Osteoblast (primary cell): ENCODE measurements around the gene SYT15. TPM values are rescaled to one million over a fixed set of nuclear protein-coding genes. Genes with fewer than 3 reads are reported as not detected.

Experiments
- DNase-seq: peaks from one replicate; pipeline ENCODE4 v3.0.0; 2011; ENCODE audit warnings: low spot score, mixed read lengths; ENCODE audit not compliant: insufficient read length; ENCODE audit errors: missing footprints
- H2AFZ ChIP-seq: 2 replicates; pipeline ENCODE4 v1.6.0; 2011; ENCODE audit warnings: mild to moderate bottlenecking, low read length
- H3K27ac ChIP-seq: 2 replicates; pipeline ENCODE4 v1.5.1; 2011; ENCODE audit warnings: mild to moderate bottlenecking, low read depth, low read length, moderate library complexity
- H3K27me3 ChIP-seq: 2 replicates; pipeline ENCODE4 v1.6.0; 2012; ENCODE audit warnings: mild to moderate bottlenecking, control low read depth, inconsistent platforms, low read length, moderate library complexity; ENCODE audit not compliant: insufficient read depth
- H3K36me3 ChIP-seq: 2 replicates; pipeline ENCODE4 v1.5.1; 2011; ENCODE audit warnings: mild to moderate bottlenecking, low read length, control low read depth, moderate library complexity; ENCODE audit not compliant: insufficient read depth
- H3K4me1 ChIP-seq: 2 replicates; pipeline ENCODE4 v1.5.1; 2011; ENCODE audit warnings: mild to moderate bottlenecking, low read length, control low read depth, moderate library complexity; ENCODE audit not compliant: insufficient read depth
- H3K4me2 ChIP-seq: 2 replicates; pipeline ENCODE4 v1.6.0; 2011; ENCODE audit warnings: mild to moderate bottlenecking, low read length; ENCODE audit not compliant: insufficient read depth
- H3K4me3 ChIP-seq: fragments of 200-600 bp; sonication (generic); 3 replicates; pipeline ENCODE4 v1.5.1; 2012; ENCODE audit warnings: mild to moderate bottlenecking, low read length, inconsistent platforms; ENCODE audit not compliant: insufficient read depth
- H3K79me2 ChIP-seq: 2 replicates; pipeline ENCODE4 v1.6.0; 2012; ENCODE audit warnings: mild to moderate bottlenecking, low read length, control low read depth, inconsistent platforms; ENCODE audit not compliant: insufficient read depth
- H3K9me3 ChIP-seq: 2 replicates; pipeline ENCODE4 v1.5.1; 2011; ENCODE audit warnings: low read depth, low read length, control low read depth
- H4K20me1 ChIP-seq: 2 replicates; pipeline ENCODE4 v1.6.0; 2012; ENCODE audit warnings: mild to moderate bottlenecking, low read length, control low read depth; ENCODE audit not compliant: insufficient read depth
- CTCF ChIP-seq: IDR thresholded peaks from 2 replicates; pipeline ENCODE4 v1.5.1; 2011; ENCODE audit warnings: mild to moderate bottlenecking, low read depth, low read length, moderate library complexity; ENCODE audit errors: extremely low read depth
- total RNA-seq: library from RNA; depleted of rRNA; stranded (reverse); fragments of >200 nt; gene quantifications from 2 replicates; pipeline ENCODE4 v1.2.3, GENCODE V29; 2012

The SYT15 gene
- total RNA-seq, 1 donor = under 0.01 TPM

DNA sequence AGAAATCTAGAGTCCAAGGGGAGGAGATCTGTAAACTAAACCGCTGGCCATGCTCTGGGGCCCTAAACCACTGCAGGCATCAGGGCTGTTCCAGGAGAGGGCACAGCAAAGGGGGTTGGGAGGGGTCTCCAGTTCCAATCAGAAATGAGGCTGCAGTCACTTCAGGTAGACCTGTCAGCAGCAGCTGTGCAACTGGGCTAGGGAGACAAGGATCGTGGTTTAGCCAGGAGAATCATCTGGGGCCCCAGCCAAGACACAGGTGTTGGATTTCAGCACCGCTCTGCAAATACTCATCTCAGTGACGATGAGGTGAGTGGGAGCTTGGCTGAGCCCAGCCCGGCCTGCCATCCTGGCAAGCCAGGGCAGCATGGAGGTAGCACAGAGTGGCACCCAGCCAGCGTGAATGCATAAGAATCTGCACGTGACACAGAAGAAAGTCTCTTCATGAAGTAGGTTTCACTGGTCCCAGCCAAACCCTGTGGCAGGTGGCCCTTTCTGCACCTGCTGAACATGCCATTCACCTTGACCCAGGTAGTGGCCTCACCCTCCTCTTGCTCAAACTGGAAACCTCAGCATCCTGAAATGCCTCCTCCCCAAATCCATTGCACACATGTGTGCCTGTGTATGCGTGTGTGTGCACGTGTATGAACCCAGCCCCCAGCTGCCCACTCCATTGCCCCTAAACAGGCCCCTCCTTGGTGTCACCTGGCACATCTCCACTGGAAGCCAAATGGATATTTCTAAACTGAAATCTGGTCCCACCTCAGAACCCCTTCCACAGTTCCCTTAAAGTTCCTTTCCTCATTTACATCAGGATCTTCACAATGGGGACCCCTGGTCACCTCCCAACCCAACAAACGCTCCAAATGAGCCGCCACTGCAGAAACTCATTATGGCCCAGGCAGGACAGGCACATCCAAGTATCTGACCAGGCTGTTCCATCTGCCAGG, 32.1 kb upstream of the SYT15 start:
- H3K4me1 ChIP-seq = no peaks in the 10 kb centered on the region
- H2AFZ ChIP-seq = no peak overlapping the region
- H3K4me3 ChIP-seq = no peak overlapping the region
- H3K27me3 ChIP-seq = peaks cover 12% of the 10 kb centered on the region
- H3K9me3 ChIP-seq = no peaks in the 10 kb centered on the region
- H3K36me3 ChIP-seq = no peaks in the 10 kb centered on the region
- no peaks in the 10 kb centered on the region for H3K79me2 ChIP-seq
- no peak for TF ChIP-seq CTCF
- H3K27ac ChIP-seq = no peak overlapping the region
- H3K4me2 ChIP-seq = no peak overlapping the region
- DNase-seq = peak; percentile 87
- H4K20me1 ChIP-seq = no peaks in the 10 kb centered on the region

GRCh38 chr10:46547541-46548497, 31.1 kb upstream of the SYT15 start:
- Histone ChIP-seq H3K9me3 (no peaks in the 10 kb centered on the region), H4K20me1 (no peaks in the 10 kb centered on the region), H3K36me3 (no peaks in the 10 kb centered on the region), H2AFZ (no peak overlapping the region), H3K4me2 (no peak overlapping the region), H3K79me2 (no peaks in the 10 kb centered on the region), H3K4me1 (no peaks in the 10 kb centered on the region), H3K27me3 (peaks cover 12% of the 10 kb centered on the region), H3K4me3 (no peak overlapping the region), H3K27ac (no peak overlapping the region)
- TF ChIP-seq CTCF = no peak
- DNase-seq = peak; percentile 78

DNA sequence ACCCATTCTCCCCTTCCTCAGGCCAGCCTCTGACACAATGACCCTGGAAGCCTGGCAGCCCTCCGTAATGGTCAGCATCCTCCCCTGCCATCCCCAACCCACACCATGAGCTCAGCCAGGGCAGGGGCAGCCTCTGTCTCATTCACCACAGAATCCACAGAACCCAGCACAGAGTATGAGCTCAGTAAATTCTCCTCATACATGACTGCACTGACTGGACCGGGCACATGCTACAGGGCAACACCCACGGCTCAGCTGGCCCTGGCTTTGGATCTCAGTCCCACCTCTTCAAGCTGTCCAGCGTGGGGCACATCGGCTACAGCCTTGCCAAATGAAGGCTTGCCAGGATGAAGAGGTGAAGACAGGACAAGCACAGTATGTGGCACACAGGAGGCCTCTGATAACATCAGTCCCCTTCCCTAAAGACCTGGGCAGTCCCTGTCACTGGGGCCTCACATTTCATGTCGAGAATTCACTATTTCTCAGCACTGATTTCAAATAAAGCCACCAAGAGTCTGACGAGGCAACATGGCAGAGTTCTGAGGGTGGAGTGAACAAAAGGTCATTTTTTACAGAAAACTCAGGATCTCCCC, 30.3 kb upstream of the SYT15 start:
- no peak for TF ChIP-seq CTCF
- H3K4me2 ChIP-seq = no peak overlapping the region
- no peaks in the 10 kb centered on the region for H4K20me1 ChIP-seq
- H3K79me2 ChIP-seq = no peaks in the 10 kb centered on the region
- H3K27me3 ChIP-seq = peaks cover 13% of the 10 kb centered on the region
- no peaks in the 10 kb centered on the region for H3K9me3 ChIP-seq
- no peak overlapping the region for H3K27ac ChIP-seq
- no peak overlapping the region for H3K4me3 ChIP-seq
- H2AFZ ChIP-seq = no peak overlapping the region
- no peaks in the 10 kb centered on the region for H3K36me3 ChIP-seq
- H3K4me1 ChIP-seq = no peaks in the 10 kb centered on the region
- DNase-seq = peak; percentile 95
